ENCODE results near the gene RANBP9.

Gene RANBP9

DNA sequence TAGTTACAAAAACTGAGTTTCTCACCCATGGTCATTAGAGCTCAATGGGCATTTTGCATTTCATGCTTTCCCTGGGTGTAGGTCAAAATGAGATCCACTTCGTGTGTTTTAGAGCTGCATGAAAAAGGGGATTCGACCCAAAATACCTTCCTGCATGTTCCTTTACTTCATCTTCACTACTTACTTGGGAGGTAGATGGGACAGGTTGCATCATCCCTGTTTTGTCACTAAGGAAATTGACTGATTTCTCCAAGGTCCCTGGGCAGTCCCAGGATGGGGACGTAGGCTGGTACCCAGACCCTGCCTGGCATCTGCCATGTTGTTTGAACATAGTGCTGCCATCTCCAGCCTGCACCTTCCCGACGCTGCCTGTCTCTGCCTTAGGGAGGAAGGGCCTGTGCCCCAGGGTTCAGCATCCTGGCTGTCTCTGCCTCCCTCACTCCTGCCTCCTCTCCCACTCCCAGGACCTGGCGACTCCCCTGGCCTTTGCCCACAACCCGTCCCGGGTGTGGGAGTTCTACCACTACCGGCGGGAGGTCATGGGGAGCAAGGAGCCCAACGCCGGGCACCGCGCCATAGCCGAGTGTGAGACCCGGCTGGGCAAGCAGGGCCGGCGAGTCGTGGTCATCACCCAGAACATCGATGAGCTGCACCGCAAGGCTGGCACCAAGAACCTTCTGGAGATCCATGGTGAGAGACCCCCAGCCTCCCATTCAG is 120.3 kb downstream of the RANBP9 start:
- no peak for DNase-seq

DNA sequence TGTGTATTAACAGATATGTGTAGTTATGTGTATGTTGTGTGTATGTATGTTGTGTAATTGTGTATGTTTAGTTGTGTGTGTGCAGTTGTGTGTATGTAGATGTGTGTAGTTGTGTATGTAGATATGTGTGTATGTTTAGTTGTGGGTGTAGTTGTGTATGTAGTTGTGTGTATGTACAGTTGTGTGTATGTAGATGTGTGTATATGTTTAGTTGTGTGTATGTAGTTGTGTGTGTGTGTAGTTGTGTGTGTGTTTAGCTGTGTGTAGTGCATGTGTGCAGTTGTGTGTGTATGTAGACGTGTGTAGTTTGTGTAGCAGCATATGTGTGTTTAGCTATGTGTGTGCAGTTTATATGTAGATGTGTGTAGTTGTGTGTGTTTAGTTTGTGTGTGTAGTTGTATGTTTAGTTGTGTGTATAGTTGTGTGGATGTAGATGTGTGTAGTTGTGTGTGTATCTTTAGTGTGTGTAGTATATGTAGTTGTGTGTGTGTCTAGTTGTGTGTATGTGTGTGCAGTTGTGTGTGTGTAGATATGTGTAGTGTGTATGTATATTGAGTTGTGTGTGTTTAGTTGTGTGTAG is 121.0 kb downstream of the RANBP9 start:
- DNase-seq = no peak

DNA sequence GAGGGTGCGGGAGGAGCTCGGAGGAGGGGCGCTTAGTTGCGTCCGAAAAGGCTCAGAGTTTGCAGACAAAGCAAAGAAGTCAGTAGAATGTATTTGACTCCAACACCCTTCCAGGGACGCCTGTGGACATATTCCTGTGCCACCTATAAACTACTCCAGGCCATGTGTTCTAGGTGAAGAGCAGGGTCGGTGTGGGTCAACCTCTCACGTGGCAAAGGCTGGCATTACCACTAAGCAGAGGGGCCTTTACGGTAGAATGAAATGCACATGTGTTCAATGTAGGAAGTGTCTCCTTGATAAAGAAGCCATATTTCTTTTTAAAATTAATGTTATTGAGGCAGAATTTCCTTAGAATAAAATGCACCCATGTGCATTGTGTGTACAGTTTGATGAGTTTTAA is 121.8 kb downstream of the RANBP9 start:
- DNase-seq = no peak

DNA sequence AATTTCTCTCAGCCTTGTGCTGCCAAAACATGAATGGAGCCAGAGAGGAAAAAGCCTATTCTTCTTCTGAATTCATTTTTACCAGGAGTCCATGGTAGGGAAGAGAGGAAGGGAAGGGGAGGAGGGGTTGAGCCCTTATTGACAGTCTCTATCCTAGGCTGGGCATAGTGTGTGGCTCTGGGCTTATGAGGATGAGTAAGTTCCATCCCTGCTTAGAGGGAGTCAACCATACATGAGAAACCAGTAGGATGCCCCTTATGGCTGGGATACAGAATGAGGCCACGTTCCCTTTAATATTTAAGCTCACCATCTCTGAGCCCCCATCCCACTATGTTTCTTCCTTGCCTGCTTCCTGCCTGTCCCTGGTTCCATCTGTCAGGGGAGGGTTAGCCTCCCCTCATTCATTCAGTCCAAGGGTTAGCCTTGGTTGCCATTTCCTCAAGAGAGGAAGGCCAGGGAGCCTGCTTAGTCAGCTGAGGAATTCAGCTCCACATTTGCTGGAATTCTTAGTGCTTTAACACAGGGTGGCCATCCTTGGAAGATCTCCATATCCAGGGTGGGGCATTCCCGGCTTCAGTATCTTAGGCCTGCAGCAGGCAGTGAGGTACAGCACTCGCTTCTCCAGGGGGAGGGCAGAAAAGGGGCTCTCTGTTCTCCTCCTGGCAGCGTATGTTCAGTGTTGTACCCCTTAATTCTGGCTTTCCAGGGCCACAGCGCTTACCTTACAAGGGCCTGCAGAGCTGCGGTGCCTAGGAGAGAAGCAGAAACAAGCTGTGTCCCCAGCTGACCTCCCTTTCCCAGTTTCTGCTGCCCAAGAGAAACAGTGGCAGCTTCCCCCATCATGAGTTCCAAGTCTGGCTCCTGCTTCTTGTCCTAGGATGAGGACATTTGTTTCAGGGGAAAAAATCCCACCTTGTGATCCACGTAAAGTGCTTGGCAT is 124.8 kb downstream of the RANBP9 start:
- DNase-seq = no peak

DNA sequence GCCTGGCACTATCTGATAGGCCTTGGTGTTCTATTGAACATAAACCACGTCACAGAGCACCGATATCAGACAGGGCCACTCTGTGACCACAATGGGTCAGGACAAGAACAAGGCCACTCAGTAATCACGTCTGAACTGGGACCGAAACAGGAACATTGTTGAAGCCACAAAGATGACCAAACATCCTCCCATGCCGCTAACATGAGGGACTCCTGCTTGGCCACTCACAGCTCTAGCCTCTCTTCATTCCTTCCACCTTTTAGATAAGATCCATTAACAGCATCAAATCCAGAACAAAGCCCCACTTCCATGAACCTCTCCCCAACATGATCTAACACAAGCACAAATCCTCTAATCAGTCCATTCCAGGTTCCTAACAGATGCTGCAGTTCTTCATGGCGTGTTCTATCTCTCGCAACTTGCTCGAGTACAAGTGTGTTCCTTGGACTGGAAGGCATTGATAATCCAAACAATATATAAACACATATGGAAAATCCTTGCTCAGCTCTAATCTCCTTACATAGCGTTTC is 129.9 kb downstream of the RANBP9 start:
- DNase-seq = peak; percentile 48

DNA sequence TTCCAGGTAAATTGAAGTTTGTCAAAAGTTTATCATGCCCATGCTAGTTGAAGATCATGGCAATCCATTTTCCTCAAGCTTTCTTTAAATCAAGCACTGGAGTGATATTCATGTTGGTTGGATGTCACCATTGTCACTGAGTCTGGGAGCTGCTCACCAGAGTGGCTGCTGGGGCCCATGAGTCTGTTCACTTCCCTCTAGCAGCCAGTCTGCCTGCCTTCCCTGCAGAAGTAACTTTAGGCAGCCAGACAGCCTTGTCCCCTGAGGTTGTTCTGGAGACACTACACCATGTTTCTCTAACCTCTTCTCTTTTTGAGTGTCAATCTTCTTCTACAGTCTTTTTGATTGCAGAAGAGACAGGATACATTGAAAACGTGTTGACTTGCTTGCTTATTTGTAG is 131.7 kb downstream of the RANBP9 start:
- no peak for DNase-seq

DNA sequence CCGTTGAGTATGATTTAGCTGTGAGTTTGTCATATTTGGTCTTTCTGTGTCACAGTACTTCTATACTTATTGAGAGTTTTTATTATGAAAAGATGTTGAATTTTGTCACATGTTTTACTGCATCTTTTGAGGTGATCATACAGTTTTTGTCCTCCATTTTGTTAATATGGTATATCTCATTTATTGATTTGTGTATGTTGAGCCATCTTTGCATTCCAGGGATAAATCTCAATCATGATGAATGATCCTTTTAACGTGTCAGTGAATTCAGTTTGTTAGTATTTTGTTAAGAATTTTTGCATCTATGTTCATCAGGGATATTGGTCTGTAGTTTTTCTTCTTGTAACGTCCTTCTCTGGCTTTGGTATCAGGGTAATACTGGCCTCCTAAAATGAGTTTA is 133.7 kb downstream of the RANBP9 start:
- DNase-seq = no peak

DNA sequence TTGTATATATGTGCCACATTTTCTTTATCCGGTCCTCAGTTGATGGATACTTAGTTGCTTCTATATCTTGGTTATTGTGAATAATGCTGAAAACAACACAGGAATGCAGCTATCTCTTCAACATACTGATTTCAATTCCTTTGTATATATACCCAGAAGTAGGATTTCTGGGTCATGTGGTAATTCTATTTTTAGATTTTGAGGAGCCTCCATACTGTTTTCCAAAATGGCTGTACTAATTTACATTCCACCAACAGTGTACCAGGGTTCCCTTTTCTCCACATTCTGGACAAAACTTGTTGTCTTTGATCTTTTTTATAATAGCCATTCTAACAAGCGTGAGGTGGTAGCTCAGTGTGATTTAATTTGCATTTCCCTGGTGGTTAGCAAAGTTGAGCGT is 135.6 kb downstream of the RANBP9 start:
- DNase-seq = no peak

DNA sequence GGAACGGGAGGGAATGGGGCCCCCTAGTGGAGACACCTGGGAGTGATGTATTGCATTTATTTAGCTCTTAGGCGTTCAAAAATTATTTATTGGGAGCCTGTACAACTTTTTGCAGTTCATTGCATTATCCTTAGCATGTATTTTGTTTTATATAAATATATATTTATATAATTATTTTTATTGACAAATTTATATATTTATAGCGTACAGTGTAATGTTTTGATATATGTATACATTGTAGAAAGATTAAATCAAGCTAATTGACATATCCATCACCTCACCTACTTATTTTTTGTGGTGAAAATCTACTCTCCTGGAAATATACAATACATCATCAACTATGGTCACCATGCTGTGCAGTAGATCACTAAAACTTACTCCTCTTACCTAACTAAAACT is 136.3 kb downstream of the RANBP9 start:
- DNase-seq = no peak

DNA sequence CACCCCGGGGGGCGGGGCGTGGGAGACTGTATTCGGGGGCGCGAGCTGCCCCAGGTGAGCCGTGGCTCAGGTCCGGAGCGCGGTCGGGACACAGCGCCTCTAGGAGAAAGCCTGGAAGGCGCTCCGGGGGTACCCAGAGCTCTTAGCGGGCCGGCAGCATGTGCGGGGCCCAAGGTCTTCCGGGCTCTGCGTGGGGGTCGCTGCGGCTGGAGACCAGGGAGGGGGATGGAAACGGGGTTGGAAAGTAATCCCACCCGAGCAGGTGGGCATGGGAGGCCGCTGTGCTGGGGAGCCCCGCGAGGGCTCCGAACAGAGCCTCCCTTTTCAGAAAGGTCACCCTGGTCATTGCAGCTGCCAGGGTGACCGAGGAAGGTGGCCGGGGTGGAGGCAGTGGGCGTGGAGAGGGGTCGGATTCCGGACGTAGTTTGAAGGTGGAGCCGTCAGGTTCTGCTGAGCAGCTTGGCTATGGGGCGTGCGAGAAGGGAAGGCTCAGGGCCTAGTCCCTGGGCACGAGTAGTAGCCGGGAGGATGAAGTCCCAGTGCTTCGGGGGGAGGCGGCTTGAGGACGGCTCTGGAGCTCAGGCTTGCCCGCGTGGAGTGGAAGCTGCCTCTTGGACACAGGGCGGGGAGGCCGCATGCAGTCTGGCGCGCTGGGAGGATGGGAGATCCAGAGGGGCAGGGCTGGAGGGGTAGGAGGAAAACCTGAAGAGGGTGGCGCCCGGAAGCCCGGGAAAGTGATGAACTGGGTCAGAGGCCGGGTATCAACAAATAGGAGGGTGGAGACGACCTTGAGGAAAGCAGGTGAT is 136.9 kb downstream of the RANBP9 start, which contains the start of gene SIRT5:
Gene SIRT5, plus strand, starts transcription at position 31 of the 806 bp plus-strand sequence. CDS start 9,510 bp downstream, outside the sequence.
- peak; percentile 89 for DNase-seq

DNA sequence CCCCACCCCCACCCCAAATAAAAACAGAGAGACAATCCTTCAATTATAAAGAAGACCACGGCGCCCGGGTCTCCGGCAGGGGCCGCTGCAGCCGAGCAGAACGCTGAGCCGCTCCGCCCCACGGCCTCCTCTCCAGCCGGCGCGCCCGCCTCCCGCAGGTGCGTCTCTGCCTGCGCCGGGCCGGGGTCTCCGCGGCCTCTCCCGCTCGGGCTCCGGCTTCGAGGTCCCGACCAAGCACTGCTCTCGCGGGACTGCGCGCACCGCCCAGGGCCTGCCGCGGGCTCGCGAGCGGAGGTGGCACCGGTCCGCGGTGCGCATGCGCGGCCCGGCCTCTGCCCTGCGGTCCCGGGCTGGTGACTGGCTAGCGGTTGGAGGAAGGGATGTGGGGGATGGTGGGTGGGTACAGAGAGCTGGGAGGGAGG is 137.5 kb downstream of the RANBP9 start:
- DNase-seq = peak; percentile 91

DNA sequence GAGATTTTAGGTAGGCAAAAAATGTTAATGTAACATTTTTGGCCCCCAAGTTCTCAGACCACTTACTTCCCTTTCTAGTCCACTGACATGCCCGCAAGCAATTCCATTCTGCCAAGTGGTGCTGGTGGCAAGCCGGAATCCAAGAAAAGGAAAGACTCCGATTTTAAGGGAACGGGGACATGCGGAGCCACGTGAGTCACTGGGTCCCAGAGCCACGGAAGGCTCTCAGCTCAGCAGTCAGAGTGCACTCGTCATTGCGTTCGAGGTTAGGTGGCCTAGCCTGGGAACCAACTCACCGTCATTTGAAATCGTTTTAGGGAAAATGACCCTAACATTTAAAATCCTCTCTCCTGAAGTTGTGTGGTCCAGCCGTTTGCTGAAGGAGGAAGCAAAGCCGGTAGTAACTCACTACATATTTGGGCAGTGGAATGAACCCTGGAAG is 137.9 kb downstream of the RANBP9 start:
- DNase-seq = peak; percentile 50

DNA sequence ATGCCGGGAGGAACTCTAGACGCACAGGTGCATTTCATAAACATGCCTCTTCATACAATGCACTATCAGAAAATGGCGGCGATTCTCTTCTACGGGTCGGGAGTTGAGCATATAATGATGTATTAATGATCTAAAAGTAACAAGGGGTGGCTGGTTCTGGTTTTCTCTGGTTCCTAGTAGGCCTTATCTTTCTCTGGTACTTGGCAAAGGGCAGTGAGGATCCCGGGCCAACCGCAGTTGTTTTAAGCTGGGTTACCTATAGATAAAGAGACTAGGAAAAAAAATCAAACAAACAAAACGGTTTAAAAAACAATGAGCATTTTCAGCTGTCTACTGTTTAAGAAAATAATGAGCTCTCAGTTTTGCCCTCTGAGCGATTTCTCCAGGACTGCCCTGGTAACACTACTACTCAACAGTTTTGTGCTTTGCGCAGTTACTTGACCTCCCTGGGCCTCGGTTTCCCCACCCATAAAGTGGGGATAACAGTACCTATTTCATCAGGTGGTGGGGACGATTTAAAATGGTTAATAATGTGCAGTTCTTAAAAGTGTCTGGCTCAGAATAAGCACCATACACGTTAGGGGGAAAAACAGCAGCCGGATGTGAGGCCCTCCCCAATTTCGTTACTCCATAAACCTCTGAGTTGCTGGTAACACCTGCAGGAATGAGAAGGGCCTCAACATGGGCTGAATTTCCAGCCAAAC is 138.5 kb downstream of the RANBP9 start:
- peak; percentile 68 for DNase-seq

DNA sequence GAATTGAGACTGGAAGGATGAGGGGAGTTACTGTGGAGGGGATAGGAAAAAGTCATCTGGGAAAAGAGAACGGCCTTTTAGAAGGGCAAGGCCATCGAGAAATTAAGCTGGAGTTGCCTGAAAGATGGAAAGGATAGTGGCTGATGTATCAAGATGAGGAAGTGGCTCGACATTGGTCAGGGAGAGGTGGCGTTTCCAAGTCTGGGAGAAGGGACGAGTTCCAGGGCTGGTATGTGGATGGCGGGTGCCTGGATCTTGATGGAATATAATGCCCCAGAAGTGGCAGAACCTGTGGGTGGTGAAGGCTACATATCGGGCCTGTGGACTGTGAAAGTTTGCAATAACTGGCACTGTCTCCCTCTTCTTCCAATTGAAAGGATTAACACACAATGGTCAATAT is 139.4 kb downstream of the RANBP9 start:
- no peak for DNase-seq
